ENCODE measurements around the gene CLSTN2. TPM values are rescaled to one million over a fixed set of nuclear protein-coding genes. Genes with fewer than 3 reads are reported as not detected.

The CLSTN2 gene
- total and polyA plus RNA-seq, 5 donors from 2014 or later: not detected

DNA sequence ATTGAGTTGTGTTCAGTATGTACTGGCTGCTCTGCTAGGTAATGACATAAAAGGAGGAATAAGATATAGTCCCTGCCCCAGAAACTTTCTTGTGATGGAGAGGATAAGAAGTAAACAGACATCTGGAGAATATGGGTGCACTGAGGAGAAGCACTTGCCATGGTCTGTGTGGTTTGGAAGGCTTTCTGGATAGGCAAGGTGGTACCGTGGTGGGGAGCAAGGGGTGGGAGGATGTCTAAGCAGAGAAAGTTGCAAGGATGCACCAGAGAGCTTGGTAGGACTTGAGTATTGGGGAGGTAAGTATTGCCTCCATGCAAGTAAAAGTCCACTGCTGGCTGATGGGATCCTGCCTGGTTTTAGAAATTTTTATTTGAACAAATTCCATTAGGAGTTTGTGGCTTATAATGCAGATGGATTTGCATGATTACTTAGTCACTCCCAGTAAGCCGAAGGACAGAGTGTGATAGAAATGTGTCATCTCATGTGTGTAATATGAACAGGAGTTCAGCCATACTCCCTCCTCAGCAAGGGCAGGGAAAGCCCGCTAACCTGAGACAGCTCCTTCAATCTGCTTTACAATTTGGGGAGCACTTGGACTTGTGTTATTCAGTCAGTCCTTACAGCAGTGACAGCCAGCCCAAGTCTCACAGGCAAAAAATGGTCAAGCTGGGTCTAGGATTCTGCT lies 53.6 kb downstream of the CLSTN2 start:
- no peaks in the 10 kb centered on the region for H3K36me3 ChIP-seq (ENCODE audit: control insufficient read depth, insufficient read depth, low read length)
- DNase-seq: no peak
- Mint-ChIP-seq H3K27me3 (peaks cover 4% of the 10 kb centered on the region), H3K4me3 (no peak overlapping the region), H3K4me1 (no peaks in the 10 kb centered on the region), H3K36me3 (no peaks in the 10 kb centered on the region), H3K27ac (no peak overlapping the region), H3K9me3 (peaks cover 0 to 2% (median 0%) of the 10 kb centered on the region in 7 donors)
- no peak for ATAC-seq (ENCODE audit: low read depth in 2 of 2)
- H3K4me1 ChIP-seq (ENCODE audit: control insufficient read depth, insufficient read depth, low read length, poor library complexity, severe bottlenecking): no peaks in the 10 kb centered on the region
- H3K9me3 ChIP-seq (ENCODE audit: control insufficient read depth in 2 of 2, low read length in 2 of 2): no peaks in the 10 kb centered on the region
- H3K27ac ChIP-seq (ENCODE audit: insufficient read depth, low read length, poor library complexity, severe bottlenecking): no peak overlapping the region
- peaks cover 3% of the 10 kb centered on the region for H3K27me3 ChIP-seq (ENCODE audit: control insufficient read depth, insufficient read depth, low read length)
- no peak overlapping the region for H3K4me3 ChIP-seq (ENCODE audit: low read depth, low read length)

DNA sequence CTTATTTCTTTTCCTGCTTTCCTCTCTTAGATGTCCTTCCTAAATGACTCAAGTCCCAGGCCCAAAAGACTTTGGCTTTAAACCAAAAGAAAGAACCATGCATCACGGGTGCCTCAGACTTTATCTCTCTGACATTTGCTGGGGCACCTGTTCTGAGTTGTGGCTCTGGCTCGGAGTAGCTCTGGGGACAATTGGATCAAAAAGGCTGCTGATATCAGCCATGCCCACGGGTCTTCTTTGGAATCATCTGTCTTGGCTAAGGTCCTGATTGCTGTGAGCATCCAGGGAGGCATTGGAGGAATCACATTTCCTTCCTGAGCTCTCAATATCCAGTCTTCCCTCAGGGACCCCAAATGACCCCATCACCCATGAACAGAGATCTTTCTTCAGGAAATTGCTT lies 59.9 kb downstream of the CLSTN2 start:
- Histone ChIP-seq H3K36me3 (ENCODE audit: control insufficient read depth, insufficient read depth, low read length) (no peaks in the 10 kb centered on the region), H3K27me3 (ENCODE audit: control insufficient read depth, insufficient read depth, low read length) (no peaks in the 10 kb centered on the region), H3K4me3 (ENCODE audit: low read depth, low read length) (no peak overlapping the region), H3K9me3 (ENCODE audit: control insufficient read depth in 2 of 2, low read length in 2 of 2) (no peaks in the 10 kb centered on the region), H3K4me1 (ENCODE audit: control insufficient read depth, insufficient read depth, low read length, poor library complexity, severe bottlenecking) (no peaks in the 10 kb centered on the region), H3K27ac (ENCODE audit: insufficient read depth, low read length, poor library complexity, severe bottlenecking) (no peak overlapping the region)
- H3K27me3 Mint-ChIP-seq: peaks cover 4% of the 10 kb centered on the region
- peaks cover 0 to 2% (median 0%) of the 10 kb centered on the region in 7 donors for H3K9me3 Mint-ChIP-seq
- H3K27ac Mint-ChIP-seq: no peak overlapping the region
- DNase-seq (no peak), ATAC-seq (ENCODE audit: low read depth in 2 of 2) (no peak)
- H3K36me3 Mint-ChIP-seq: no peaks in the 10 kb centered on the region
- H3K4me1 Mint-ChIP-seq: no peaks in the 10 kb centered on the region
- no peak overlapping the region for H3K4me3 Mint-ChIP-seq

DNA sequence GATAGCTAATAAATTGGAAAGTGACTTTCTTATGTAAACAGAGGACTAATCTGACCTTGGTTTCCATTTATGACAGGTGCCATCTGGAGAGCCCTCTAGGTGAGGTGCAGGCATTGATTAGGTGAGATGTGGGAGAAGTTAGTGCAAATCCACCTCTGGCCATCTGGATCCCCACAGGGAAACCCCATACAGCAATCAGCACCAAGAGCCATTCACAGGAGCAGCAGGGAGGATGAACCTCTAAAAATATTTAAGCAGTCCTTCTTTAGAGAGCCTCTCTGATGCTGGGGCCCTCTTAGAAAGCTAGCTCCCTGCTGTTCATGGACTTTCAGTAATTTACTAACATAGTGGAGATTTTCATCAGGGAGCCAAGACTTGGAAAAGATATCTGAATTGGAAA lies 69.3 kb downstream of the CLSTN2 start:
- Mint-ChIP-seq H3K27ac (no peak overlapping the region), H3K9me3 (peaks cover 0 to 5% (median 2%) of the 10 kb centered on the region in 7 donors), H3K27me3 (peaks cover 11% of the 10 kb centered on the region), H3K36me3 (no peaks in the 10 kb centered on the region), H3K4me1 (no peaks in the 10 kb centered on the region), H3K4me3 (no peak overlapping the region)
- no peaks in the 10 kb centered on the region for H3K27me3 ChIP-seq (ENCODE audit: control insufficient read depth, insufficient read depth, low read length)
- H3K9me3 ChIP-seq (ENCODE audit: control insufficient read depth in 2 of 2, low read length in 2 of 2): no peaks in the 10 kb centered on the region
- ATAC-seq (ENCODE audit: low read depth in 2 of 2) (no peak), DNase-seq (no peak)
- no peak overlapping the region for H3K27ac ChIP-seq (ENCODE audit: insufficient read depth, low read length, poor library complexity, severe bottlenecking)
- no peaks in the 10 kb centered on the region for H3K4me1 ChIP-seq (ENCODE audit: control insufficient read depth, insufficient read depth, low read length, poor library complexity, severe bottlenecking)
- H3K4me3 ChIP-seq (ENCODE audit: low read depth, low read length): no peak overlapping the region
- no peaks in the 10 kb centered on the region for H3K36me3 ChIP-seq (ENCODE audit: control insufficient read depth, insufficient read depth, low read length)

DNA sequence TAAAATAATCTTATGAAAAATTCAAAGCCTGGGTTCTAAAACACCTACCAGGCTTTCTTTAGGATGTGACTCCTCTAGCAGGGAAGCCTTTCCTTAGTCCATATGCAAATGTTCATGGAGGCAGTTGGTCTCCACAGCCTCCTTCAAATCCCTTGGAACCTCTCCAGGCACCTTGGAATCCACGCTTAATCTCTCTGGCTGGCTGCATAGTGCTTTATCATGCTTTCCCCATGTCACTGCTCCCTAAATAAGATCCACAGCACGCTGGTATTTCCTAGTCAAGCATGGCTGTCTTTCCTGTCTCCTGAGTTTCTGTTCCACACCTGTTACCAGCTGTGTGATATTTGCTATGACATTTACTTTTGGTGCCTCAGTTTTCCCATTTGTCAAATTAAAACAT lies 71.3 kb downstream of the CLSTN2 start:
- H3K4me1 Mint-ChIP-seq: no peaks in the 10 kb centered on the region
- DNase-seq: no peak
- Histone ChIP-seq H3K27me3 (ENCODE audit: control insufficient read depth, insufficient read depth, low read length) (no peaks in the 10 kb centered on the region), H3K4me3 (ENCODE audit: low read depth, low read length) (no peak overlapping the region), H3K4me1 (ENCODE audit: control insufficient read depth, insufficient read depth, low read length, poor library complexity, severe bottlenecking) (no peaks in the 10 kb centered on the region), H3K36me3 (ENCODE audit: control insufficient read depth, insufficient read depth, low read length) (no peaks in the 10 kb centered on the region), H3K27ac (ENCODE audit: insufficient read depth, low read length, poor library complexity, severe bottlenecking) (no peak overlapping the region), H3K9me3 (ENCODE audit: control insufficient read depth in 2 of 2, low read length in 2 of 2) (no peaks in the 10 kb centered on the region)
- no peak overlapping the region for H3K4me3 Mint-ChIP-seq
- no peak overlapping the region for H3K27ac Mint-ChIP-seq
- peaks cover 0 to 4% (median 2%) of the 10 kb centered on the region in 7 donors for H3K9me3 Mint-ChIP-seq
- peaks cover 5% of the 10 kb centered on the region for H3K27me3 Mint-ChIP-seq
- H3K36me3 Mint-ChIP-seq: no peaks in the 10 kb centered on the region
- ATAC-seq (ENCODE audit: low read depth in 2 of 2): no peak

DNA sequence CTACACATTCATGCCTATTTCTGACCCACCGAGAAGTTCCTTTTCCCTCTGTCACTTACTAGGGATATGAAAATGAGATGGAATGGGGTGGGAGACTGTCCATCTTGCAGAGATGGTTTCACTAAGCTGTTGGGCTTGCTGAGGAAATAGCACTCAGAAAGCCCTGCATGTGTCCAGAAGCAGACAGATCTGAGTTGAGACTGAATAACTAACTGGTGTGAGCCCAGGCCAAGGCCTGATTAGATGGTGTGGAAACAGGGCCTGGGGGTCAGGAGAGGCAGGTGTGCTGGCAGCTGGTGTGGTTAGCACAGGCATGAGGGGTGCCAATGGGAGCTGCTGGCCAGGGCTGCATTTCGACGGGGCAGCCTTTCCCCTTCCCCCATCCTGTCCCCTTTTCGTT lies 72.1 kb downstream of the CLSTN2 start:
- Mint-ChIP-seq H3K9me3 (peaks cover 0 to 3% (median 2%) of the 10 kb centered on the region in 7 donors), H3K27me3 (peaks cover 4% of the 10 kb centered on the region), H3K4me3 (no peak overlapping the region), H3K27ac (no peak overlapping the region), H3K36me3 (no peaks in the 10 kb centered on the region), H3K4me1 (no peaks in the 10 kb centered on the region)
- no peak overlapping the region for H3K27ac ChIP-seq (ENCODE audit: insufficient read depth, low read length, poor library complexity, severe bottlenecking)
- H3K36me3 ChIP-seq (ENCODE audit: control insufficient read depth, insufficient read depth, low read length): no peaks in the 10 kb centered on the region
- no peaks in the 10 kb centered on the region for H3K27me3 ChIP-seq (ENCODE audit: control insufficient read depth, insufficient read depth, low read length)
- no peaks in the 10 kb centered on the region for H3K9me3 ChIP-seq (ENCODE audit: control insufficient read depth in 2 of 2, low read length in 2 of 2)
- no peak for DNase-seq
- no peak for ATAC-seq (ENCODE audit: low read depth in 2 of 2)
- H3K4me3 ChIP-seq (ENCODE audit: low read depth, low read length): no peak overlapping the region
- H3K4me1 ChIP-seq (ENCODE audit: control insufficient read depth, insufficient read depth, low read length, poor library complexity, severe bottlenecking): no peaks in the 10 kb centered on the region

DNA sequence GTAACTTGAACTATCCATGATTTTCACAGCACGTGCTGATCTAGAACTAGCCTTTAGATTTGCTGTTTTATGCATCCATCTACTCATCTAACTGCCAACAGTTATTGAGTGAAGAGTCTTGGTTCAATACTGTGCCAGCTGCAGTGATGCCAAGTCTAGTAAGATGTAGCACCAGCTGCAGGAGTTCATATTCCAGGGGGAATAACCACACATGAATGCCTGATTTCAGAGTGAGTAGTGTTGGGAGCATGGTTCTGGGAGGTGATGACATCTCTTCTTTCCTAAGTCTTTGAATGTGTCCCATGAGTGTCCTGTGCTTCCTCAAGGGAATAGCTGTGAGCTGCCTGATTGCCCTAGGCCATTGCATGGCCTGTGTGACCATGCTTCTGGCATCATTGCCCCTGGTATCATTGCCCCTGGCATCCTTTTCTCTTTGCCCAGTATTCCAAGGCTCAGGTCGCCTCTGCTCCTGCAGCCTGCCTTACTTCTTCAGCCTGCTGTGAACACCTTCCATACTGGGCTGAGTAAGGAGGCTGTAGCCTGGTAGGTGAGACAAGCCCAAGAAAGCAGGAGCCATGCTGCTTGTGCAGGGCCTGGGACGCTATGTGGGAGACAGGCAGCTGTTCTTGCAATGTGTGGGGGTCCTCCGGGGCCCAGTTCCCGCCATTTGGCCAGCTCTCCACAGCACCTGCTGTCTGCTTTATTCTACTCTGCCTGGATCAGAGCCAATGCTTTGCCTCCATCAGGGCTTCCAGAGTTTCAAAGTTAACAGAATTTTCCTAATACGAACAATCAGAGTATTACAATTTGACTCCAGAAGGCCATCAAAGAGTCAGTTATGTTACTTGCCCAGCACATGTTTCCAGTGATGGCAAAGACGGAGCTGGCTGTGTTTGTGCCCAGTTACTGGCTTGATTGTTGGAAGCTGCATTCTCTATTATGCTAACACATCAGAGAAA lies 73.2 kb downstream of the CLSTN2 start:
- H3K27me3 ChIP-seq (ENCODE audit: control insufficient read depth, insufficient read depth, low read length): no peaks in the 10 kb centered on the region
- DNase-seq: no peak
- H3K9me3 ChIP-seq (ENCODE audit: control insufficient read depth in 2 of 2, low read length in 2 of 2): no peaks in the 10 kb centered on the region
- no peak for ATAC-seq (ENCODE audit: low read depth in 2 of 2)
- no peaks in the 10 kb centered on the region for H3K4me1 ChIP-seq (ENCODE audit: control insufficient read depth, insufficient read depth, low read length, poor library complexity, severe bottlenecking)
- no peaks in the 10 kb centered on the region for H3K36me3 ChIP-seq (ENCODE audit: control insufficient read depth, insufficient read depth, low read length)
- no peaks in the 10 kb centered on the region for H3K27me3 Mint-ChIP-seq
- no peak overlapping the region for H3K4me3 ChIP-seq (ENCODE audit: low read depth, low read length)
- H3K27ac Mint-ChIP-seq: no peak overlapping the region
- H3K9me3 Mint-ChIP-seq: peaks cover 0 to 3% (median 0%) of the 10 kb centered on the region in 7 donors
- H3K4me3 Mint-ChIP-seq: no peak overlapping the region
- no peaks in the 10 kb centered on the region for H3K36me3 Mint-ChIP-seq
- H3K27ac ChIP-seq (ENCODE audit: insufficient read depth, low read length, poor library complexity, severe bottlenecking): no peak overlapping the region
- H3K4me1 Mint-ChIP-seq: no peaks in the 10 kb centered on the region

DNA sequence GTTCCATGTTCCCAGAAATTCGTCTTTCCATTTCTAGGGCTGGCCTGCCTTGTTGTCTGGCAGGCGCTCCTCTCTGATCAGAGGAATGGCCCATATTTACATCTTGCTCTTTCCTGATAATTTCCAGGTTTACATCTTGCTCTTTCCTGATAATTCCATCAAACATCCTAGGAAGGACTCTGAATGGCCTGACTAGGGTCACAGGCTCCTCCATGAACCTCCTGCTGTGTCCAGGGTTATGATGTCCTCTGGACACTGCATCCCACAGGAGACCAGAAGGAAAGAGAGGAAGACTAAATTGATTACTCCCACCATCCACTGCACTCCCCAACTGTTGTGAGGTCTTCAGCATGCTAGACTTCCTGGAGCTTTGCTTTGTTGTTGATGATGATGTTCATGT lies 75.4 kb downstream of the CLSTN2 start:
- no peaks in the 10 kb centered on the region for H3K27me3 Mint-ChIP-seq
- ATAC-seq (ENCODE audit: low read depth in 2 of 2) (no peak), DNase-seq (no peak)
- no peak overlapping the region for H3K4me3 Mint-ChIP-seq
- no peak overlapping the region for H3K27ac ChIP-seq (ENCODE audit: insufficient read depth, low read length, poor library complexity, severe bottlenecking)
- no peak overlapping the region for H3K27ac Mint-ChIP-seq
- H3K9me3 Mint-ChIP-seq: peaks cover 0 to 3% (median 0%) of the 10 kb centered on the region in 7 donors
- H3K36me3 Mint-ChIP-seq: no peaks in the 10 kb centered on the region
- no peaks in the 10 kb centered on the region for H3K4me1 Mint-ChIP-seq
- no peaks in the 10 kb centered on the region for H3K9me3 ChIP-seq (ENCODE audit: control insufficient read depth in 2 of 2, low read length in 2 of 2)
- no peak overlapping the region for H3K4me3 ChIP-seq (ENCODE audit: low read depth, low read length)
- no peaks in the 10 kb centered on the region for H3K27me3 ChIP-seq (ENCODE audit: control insufficient read depth, insufficient read depth, low read length)
- H3K36me3 ChIP-seq (ENCODE audit: control insufficient read depth, insufficient read depth, low read length): no peaks in the 10 kb centered on the region
- no peaks in the 10 kb centered on the region for H3K4me1 ChIP-seq (ENCODE audit: control insufficient read depth, insufficient read depth, low read length, poor library complexity, severe bottlenecking)

All from CD4-positive, CD25-positive, alpha-beta regulatory T cell (primary cell).